Trophoblast cell (in vitro differentiated cells and primary cell): ENCODE data around the gene SMPDL3A.

Experiments
- DNase-seq, 2 donors: peaks; one replicate each; pipeline ENCODE4 v3.0.0-alpha.2; 2016
- H2AFZ ChIP-seq: 2 replicates; pipeline ENCODE4 v1.6.1; 2013; ENCODE audit warnings: low read length, moderate library complexity, mild to moderate bottlenecking; ENCODE audit not compliant: insufficient read depth, poor library complexity
- H2AK5ac ChIP-seq: 2 replicates; pipeline ENCODE4 v1.6.1; 2013; ENCODE audit warnings: mild to moderate bottlenecking, low read length
- H2BK120ac ChIP-seq: 2 replicates; pipeline ENCODE4 v1.6.1; 2013; ENCODE audit warnings: low read length, mild to moderate bottlenecking, moderate library complexity; ENCODE audit not compliant: insufficient read depth, poor library complexity
- H2BK12ac ChIP-seq: 2 replicates; pipeline ENCODE4 v1.6.1; 2013; ENCODE audit warnings: mild to moderate bottlenecking, low read length, moderate library complexity
- H2BK5ac ChIP-seq: 2 replicates; pipeline ENCODE4 v1.6.1; 2013; ENCODE audit warnings: low read length, low read depth, moderate library complexity, mild to moderate bottlenecking; ENCODE audit not compliant: poor library complexity
- H3K14ac ChIP-seq: 2 replicates; pipeline ENCODE4 v1.6.1; 2013; ENCODE audit warnings: mild to moderate bottlenecking, low read length
- H3K18ac ChIP-seq: 2 replicates; pipeline ENCODE4 v1.6.1; 2013; ENCODE audit warnings: mild to moderate bottlenecking, low read length
- H3K23ac ChIP-seq: 2 replicates; pipeline ENCODE4 v1.6.1; 2013; ENCODE audit warnings: low read length
- H3K27ac ChIP-seq: 2 replicates; pipeline ENCODE4 v1.5.1; 2013; ENCODE audit warnings: low read depth, mild to moderate bottlenecking, inconsistent platforms, low read length, moderate library complexity
- H3K27me3 ChIP-seq: 2 replicates; pipeline ENCODE4 v1.6.1; 2013; ENCODE audit warnings: inconsistent platforms, mild to moderate bottlenecking, low read length, moderate library complexity; ENCODE audit not compliant: insufficient read depth
- H3K36me3 ChIP-seq, 2 experiments: 1 replicate in 1 of 2; 2 replicates in 1 of 2; pipeline ENCODE4 v1.6.1; 2013; ENCODE audit warnings: low read length in 2 of 2, mild to moderate bottlenecking in 2 of 2, moderate library complexity in 1 of 2; ENCODE audit not compliant: insufficient read depth in 2 of 2, control insufficient read depth in 1 of 2
- H3K4ac ChIP-seq: 2 replicates; pipeline ENCODE4 v1.6.1; 2013; ENCODE audit warnings: low read depth, mild to moderate bottlenecking, low read length, moderate library complexity
- H3K4me1 ChIP-seq, 2 experiments: 1 replicate in 1 of 2; 2 replicates in 1 of 2; pipeline ENCODE4 v1.6.1; 2013; ENCODE audit warnings: low read length in 2 of 2, mild to moderate bottlenecking in 2 of 2, moderate library complexity in 1 of 2; ENCODE audit not compliant: insufficient read depth in 2 of 2, control insufficient read depth in 1 of 2
- H3K4me2 ChIP-seq: 2 replicates; pipeline ENCODE4 v1.6.1; 2013; ENCODE audit warnings: inconsistent platforms, mild to moderate bottlenecking, low read length, moderate library complexity
- H3K4me3 ChIP-seq: 2 replicates; pipeline ENCODE4 v1.5.1; 2013; ENCODE audit warnings: mild to moderate bottlenecking, low read depth, low read length, inconsistent platforms
- H3K79me1 ChIP-seq: one replicate; pipeline ENCODE4 v1.6.1; 2013; ENCODE audit warnings: low read length
- H3K79me2 ChIP-seq: 2 replicates; pipeline ENCODE4 v1.6.1; 2013; ENCODE audit warnings: low read length, mild to moderate bottlenecking; ENCODE audit not compliant: control insufficient read depth, insufficient read depth, poor library complexity
- H3K9ac ChIP-seq: 2 replicates; pipeline ENCODE4 v1.6.1; 2013; ENCODE audit warnings: mild to moderate bottlenecking, low read length
- H3K9me3 ChIP-seq: 2 replicates; pipeline ENCODE4 v1.6.1; 2013; ENCODE audit warnings: low read depth, mild to moderate bottlenecking, control low read depth, inconsistent platforms, low read length; ENCODE audit not compliant: insufficient read depth
- H4K12ac ChIP-seq: 2 replicates; pipeline ENCODE4 v1.6.1; 2013; ENCODE audit warnings: low read depth, mild to moderate bottlenecking, low read length, moderate library complexity
- H4K8ac ChIP-seq: 2 replicates; pipeline ENCODE4 v1.6.1; 2013; ENCODE audit warnings: low read depth, mild to moderate bottlenecking, low read length, moderate library complexity
- H4K91ac ChIP-seq: one replicate; pipeline ENCODE4 v1.6.1; 2013; ENCODE audit warnings: low read depth, mild to moderate bottlenecking, low read length, moderate library complexity
- WGBS: extraction: QIAGEN DNeasy Blood & Tissue Kit; methylation state at CpG from one replicate; pipeline ENCODE4 v1.1.7; 2013; ENCODE audit warnings: missing lambda C conversion rate; ENCODE audit not compliant: insufficient read length, insufficient coverage; ENCODE audit errors: extremely low coverage; 5-methylcytosine and 5-hydroxymethylcytosine counted together

SMPDL3A gene

GRCh38 chr6:122825163-122825562 lies 36.1 kb downstream of the SMPDL3A start:
- no peak overlapping the region for H3K4me3 ChIP-seq

GRCh38 chr6:122829456-122829855 lies 40.4 kb downstream of the SMPDL3A start:
- Histone ChIP-seq H3K4me1 (peaks cover 5 to 7% of the 10 kb centered on the region in 2 experiments), H2BK12ac (no peak overlapping the region), H3K79me2 (no peaks in the 10 kb centered on the region), H3K23ac (no peak overlapping the region), H4K91ac (no peak overlapping the region), H3K27ac (no peak overlapping the region), H3K4me3 (no peak overlapping the region), H2AFZ (no peak overlapping the region), H4K8ac (no peak overlapping the region), H3K36me3 (no peaks in the 10 kb centered on the region), H3K9me3 (no peaks in the 10 kb centered on the region), H3K18ac (no peak overlapping the region), H2BK5ac (no peak overlapping the region), H2BK120ac (no peak overlapping the region), H3K4me2 (no peak overlapping the region), H3K9ac (no peak overlapping the region), H3K27me3 (no peaks in the 10 kb centered on the region), H3K79me1 (peaks cover 6% of the 10 kb centered on the region), H4K12ac (no peak overlapping the region), H3K4ac (no peak overlapping the region), H2AK5ac (no peak overlapping the region), H3K14ac (no peak overlapping the region)
- WGBS: no CpG with 5 or more reads among the region's 1 CpG
- DNase-seq: no peak

More at GRCh38 chr6:122825163-122825562, 36.1 kb downstream of the SMPDL3A start:
- Histone ChIP-seq H3K4ac (no peak overlapping the region), H3K18ac (no peak overlapping the region), H3K27me3 (no peaks in the 10 kb centered on the region), H2BK120ac (no peak overlapping the region), H4K12ac (no peak overlapping the region), H3K9me3 (no peaks in the 10 kb centered on the region), H3K4me2 (no peak overlapping the region), H3K79me2 (no peaks in the 10 kb centered on the region), H3K14ac (no peak overlapping the region), H2BK12ac (no peak overlapping the region), H3K9ac (no peak overlapping the region), H3K4me1 (no peaks in the 10 kb centered on the region), H2AK5ac (no peak overlapping the region), H4K91ac (no peak overlapping the region), H3K36me3 (no peaks in the 10 kb centered on the region), H3K23ac (no peak overlapping the region), H3K79me1 (no peaks in the 10 kb centered on the region), H4K8ac (no peak overlapping the region), H2AFZ (no peak overlapping the region), H3K27ac (no peak overlapping the region), H2BK5ac (no peak overlapping the region)
- no CpG with 5 or more reads among the region's 5 CpGs for WGBS
- peak in 1 of 2 donors; percentile 44 for DNase-seq

GRCh38 chr6:122831511-122831910 lies 42.5 kb downstream of the SMPDL3A start:
- Histone ChIP-seq H3K4ac (no peak overlapping the region), H3K79me2 (no peaks in the 10 kb centered on the region), H3K27ac (no peak overlapping the region), H3K9me3 (no peaks in the 10 kb centered on the region), H2BK12ac (no peak overlapping the region), H3K79me1 (peaks cover 9% of the 10 kb centered on the region), H4K12ac (no peak overlapping the region), H4K8ac (no peak overlapping the region), H4K91ac (no peak overlapping the region), H2BK5ac (no peak overlapping the region), H3K14ac (no peak overlapping the region), H2AK5ac (no peak overlapping the region), H2BK120ac (no peak overlapping the region), H3K9ac (no peak overlapping the region), H3K4me1 (peaks cover 5 to 7% of the 10 kb centered on the region in 2 experiments), H3K23ac (no peak overlapping the region), H3K4me2 (no peak overlapping the region), H3K36me3 (no peaks in the 10 kb centered on the region), H3K18ac (no peak overlapping the region), H3K4me3 (no peak overlapping the region), H2AFZ (no peak overlapping the region), H3K27me3 (no peaks in the 10 kb centered on the region)
- DNase-seq: peak; percentile 57 to 86
- WGBS: no CpG with 5 or more reads among the region's 1 CpG

GRCh38 chr6:122832459-122832858 lies 43.4 kb downstream of the SMPDL3A start:
- no peak overlapping the region for H3K4me2 ChIP-seq
- H3K79me1 ChIP-seq: peaks cover 10% of the 10 kb centered on the region
- H3K79me2 ChIP-seq: no peaks in the 10 kb centered on the region
- H3K27me3 ChIP-seq: no peaks in the 10 kb centered on the region
- H2BK5ac ChIP-seq: no peak overlapping the region
- peaks cover 5 to 7% of the 10 kb centered on the region in 2 experiments for H3K4me1 ChIP-seq
- H3K36me3 ChIP-seq: no peaks in the 10 kb centered on the region
- H3K9me3 ChIP-seq: no peaks in the 10 kb centered on the region
- H4K12ac ChIP-seq: no peak overlapping the region
- H3K27ac ChIP-seq: no peak overlapping the region
- H2BK120ac ChIP-seq: no peak overlapping the region
- no peak overlapping the region for H3K4me3 ChIP-seq
- no peak overlapping the region for H3K18ac ChIP-seq
- H2AFZ ChIP-seq: no peak overlapping the region
- no CpG with 5 or more reads among the region's 3 CpGs for WGBS
- H3K23ac ChIP-seq: no peak overlapping the region
- H3K14ac ChIP-seq: no peak overlapping the region
- DNase-seq: no peak
- H2BK12ac ChIP-seq: no peak overlapping the region
- H2AK5ac ChIP-seq: no peak overlapping the region
- no peak overlapping the region for H4K91ac ChIP-seq
- no peak overlapping the region for H4K8ac ChIP-seq
- no peak overlapping the region for H3K9ac ChIP-seq
- H3K4ac ChIP-seq: no peak overlapping the region
